Jurkat, Clone E6-1 (cell line): Measurements from ENCODE around the gene ZNF296. TPM values are rescaled to one million over a fixed set of nuclear protein-coding genes. Genes with fewer than 3 reads are reported as not detected.
"Not testable (repeated sequence)": the region's sequence is repeated elsewhere in the genome, so short reads cannot be mapped to it uniquely, and the experiment has no call there.

Source experiments
- DNase-seq: peaks from one replicate; pipeline ENCODE4 v3.0.0-alpha.2; 2011; ENCODE audit warnings: low read depth, low spot score
- H3K4me3 ChIP-seq: 2 replicates; pipeline ENCODE4 v1.5.1; 2011; ENCODE audit warnings: mild to moderate bottlenecking, low read length, control low read depth, moderate library complexity
- polyA plus RNA-seq: library from polyadenylated mRNA; unstranded; fragments of >200 nt; gene quantifications from one replicate; pipeline ENCODE4 v1.2.1, GENCODE V29; 2012; ENCODE audit warnings: missing spikeins; ENCODE audit not compliant: insufficient read length, insufficient read depth

Gene ZNF296
- not detected for polyA plus RNA-seq

DNA sequence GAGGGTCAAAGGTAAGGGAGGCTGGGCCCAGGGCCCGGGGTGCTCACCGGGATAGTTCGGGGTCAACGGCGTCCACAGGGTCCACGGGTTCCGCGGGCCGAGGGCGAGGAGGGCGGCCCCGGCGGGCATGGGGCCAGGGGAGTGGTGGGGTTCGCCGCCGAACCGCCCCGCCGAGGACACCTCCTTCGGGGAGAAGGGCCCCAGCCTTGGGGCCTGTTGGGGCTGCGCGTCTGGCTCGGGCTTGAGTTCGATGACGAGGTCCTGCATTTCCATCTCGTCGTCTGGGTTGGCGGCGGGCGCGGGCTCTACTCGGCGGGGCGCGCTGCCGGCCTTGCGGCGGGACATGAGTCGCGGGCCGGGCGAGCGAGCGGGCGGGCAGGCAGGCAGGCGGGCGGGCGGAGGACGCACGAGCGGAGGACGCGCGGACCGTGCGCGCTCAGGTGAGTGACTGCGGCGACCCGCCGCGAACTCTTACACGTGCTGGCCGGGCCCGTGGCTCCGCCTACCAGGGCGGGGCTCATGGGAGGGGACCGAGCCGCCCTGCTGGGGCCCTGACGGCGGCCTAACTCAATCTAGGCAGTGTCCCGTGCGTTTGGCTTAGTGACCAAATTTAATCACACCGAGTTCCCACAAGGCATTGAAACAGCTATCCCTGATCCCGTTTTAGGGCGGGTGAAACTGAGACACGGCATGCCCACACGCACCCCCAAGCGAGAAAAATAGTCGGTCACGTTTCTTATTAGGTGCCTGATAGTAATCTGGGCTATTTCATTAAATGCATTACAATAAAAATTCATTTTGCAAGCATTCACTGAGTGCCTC, at the start of gene ZNF296:
Gene ZNF296 (minus strand): TSS at position 450 of the 822 bp plus-strand sequence. CDS start 105 bp downstream, at position 345.
- H3K4me3 ChIP-seq = no peak within 1 kb of the TSS
- DNase-seq = no peak

DNA sequence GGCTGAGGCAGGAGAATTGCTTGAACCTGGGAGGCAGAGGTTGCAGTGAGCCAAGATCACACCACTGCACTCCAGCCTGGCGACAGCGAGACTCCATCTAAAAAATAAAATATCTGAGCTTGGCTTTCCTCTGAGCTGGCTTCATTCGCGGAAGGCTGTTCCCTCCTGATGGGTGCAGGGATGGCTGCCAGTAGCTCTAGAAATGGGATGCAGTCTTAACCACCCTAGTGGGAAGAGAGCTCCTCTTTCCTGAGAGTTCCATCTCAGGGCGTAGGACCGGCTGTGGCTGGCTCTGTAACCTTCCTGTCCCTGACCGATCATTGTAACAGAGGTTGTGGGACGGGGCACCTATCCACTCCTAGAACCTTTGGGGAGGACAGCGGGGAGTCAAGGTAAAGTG, 49.1 kb upstream of the ZNF296 start:
- DNase-seq = no peak
- no peak overlapping the region for H3K4me3 ChIP-seq

DNA sequence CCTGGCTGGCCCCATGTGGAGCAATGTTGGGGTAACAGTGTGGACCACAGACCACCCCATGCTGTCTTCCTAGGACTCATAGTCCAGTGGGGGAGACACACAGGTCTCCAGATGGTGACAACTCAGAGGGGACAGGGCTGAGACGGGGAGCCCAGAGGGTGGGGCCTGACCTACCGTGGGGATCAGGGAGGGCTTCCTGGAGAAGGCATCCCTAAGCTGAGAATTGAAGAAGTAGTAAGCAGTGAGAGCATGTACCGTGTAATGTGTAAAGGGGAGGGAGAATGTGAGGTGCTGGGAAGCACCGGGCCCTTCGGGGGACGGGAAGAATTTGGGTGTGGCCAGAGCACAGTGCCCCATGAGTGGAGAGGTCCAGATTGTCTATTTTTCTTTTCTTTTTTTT, 47.7 kb upstream of the ZNF296 start:
- DNase-seq = no peak
- H3K4me3 ChIP-seq = no peak overlapping the region

DNA sequence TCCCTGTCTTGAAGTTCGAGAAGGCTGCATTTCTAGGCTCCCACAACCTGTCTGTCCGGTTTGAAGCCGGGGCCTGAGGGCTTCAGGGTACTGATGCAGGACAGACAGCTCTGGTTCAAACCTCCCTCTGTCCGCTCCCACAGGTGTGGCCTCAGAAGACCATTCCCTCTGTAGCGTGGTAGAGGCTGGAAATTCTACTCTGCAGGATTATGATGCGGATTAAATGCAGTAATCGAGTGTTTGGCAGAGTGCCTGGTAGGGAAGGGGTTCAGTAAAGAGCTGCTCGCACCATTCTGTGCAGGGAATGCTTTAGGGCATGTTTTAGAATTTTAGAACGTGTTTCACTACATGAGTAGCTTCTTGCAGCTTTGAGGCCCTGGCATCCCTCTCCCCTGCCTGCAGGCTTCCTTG, 47.2 kb upstream of the ZNF296 start:
- no peak for DNase-seq
- no peak overlapping the region for H3K4me3 ChIP-seq

DNA sequence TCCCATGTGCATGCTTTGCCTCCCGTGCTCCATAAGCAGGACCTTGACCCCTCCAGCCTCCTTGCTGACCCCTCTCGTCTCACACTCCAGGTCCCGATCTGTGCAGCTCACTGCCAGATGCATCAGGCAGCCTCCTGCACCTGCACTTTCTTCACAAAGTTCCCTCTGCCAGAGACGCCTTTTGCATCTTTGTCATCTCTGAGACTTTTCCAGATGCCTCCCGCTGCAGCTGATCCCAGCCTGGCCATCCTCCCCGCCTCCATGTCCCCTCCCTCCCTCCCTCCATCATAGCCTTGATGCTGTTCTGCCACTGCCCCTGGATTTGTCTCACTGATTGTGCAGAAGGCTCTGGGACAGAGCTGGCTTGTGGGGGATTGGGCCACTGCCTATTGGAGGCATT, 46.6 kb upstream of the ZNF296 start:
- DNase-seq = no peak
- H3K4me3 ChIP-seq = no peak overlapping the region

DNA sequence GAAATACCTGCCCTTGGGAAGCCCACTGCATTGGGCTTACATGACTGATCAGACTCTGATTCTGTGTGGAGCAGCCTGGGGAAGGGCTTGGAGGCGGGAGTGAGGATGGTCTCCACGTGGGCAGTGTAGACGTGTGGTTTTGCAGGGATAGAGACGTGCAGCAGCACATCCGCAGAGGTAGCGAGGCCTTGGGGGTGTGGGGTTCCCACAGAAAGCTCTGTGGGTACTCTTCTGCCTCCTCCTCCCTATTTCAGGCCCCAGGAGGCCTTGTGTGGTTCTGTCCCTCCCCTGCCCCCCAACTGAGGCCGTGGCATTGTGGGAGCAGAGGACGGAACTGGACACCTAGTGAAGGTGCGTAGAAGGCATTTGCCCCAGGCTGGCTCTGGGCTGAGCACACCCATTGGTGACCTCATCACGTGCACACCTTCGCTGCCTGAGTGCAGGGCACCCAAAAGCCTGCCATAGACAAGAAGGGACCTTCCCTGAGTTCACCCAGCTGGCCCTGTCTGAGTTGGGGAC, 45.6 kb upstream of the ZNF296 start:
- no peak overlapping the region for H3K4me3 ChIP-seq
- DNase-seq = no peak

DNA sequence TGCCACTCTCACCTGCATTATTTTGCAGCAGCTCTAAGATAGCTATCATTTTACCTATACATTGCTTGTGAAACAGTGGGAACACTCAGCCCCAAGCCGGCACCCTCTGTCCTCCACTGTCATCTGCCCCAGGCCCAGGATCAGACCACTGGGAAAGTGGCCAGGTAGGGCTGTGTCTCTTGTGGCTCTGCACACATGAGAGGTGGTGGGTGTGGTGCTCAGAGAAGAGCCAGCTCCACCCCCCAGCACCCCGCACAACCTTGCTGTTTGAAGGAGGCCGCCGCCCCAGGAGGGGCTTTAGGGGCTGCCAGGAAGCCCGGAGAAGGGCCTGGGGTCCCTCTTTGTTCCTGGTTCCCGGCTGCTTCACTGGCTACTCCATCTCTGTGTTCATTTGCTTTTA, 43.3 kb upstream of the ZNF296 start:
- no peak for DNase-seq
- H3K4me3 ChIP-seq = no peak overlapping the region

DNA sequence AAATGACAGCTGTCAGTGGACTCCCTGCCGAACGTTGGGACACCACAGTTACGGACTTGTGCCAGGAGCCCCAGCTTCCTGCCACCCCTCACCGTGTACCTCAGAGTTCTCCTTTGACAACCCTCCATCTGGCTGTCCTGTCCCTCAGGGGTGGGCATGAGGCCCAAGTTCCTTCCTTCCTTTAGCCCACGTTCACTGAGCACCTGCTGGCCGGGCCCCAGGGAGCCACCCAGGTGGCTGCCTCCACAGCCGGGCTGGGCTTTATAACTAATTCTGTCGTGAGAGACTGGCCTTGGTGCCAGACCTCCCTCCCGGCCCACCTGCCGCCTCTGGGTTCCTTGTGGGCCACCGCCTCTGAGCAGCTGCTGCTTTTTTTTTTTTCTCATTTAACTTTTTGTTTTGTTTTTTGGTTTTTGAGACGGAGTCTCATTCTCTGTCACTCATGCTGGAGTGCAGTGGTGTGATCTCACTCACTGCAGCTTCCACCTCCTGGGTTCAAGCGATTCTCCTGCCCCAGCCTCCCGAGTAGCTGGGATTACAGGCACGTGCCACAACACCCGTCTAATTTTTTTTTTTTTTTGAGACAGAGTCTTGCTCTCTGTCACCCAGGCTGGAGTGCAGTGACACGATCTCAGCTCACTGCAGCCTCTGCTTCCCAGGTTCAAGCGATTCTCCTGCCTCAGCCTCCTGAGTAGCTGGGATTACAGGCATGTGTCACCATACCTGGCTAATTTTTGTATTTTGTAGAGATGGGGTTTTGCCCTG, 42.5 kb upstream of the ZNF296 start:
- DNase-seq = peak; percentile 47
- H3K4me3 ChIP-seq = peak overlapping the region; percentile 27

DNA sequence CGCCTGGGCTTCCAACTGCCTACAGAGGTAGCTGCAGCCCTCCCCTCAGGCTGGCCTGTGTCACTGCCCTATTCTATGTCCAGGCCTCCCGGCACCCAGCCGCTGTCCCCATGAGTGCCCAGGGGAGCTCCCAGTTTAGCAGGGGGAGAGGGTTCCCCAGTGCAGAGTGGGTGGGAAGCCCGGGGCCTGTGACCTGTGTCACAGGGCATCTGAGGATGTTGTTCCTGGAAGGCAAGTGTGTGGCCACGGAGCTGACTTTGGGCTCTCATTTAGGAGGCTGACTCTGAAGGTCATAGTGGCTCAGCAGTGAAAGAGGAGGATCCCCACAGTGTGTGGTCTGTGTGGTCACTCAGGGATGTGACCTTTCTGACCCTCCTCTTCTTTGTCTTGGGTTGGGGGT, 41.8 kb upstream of the ZNF296 start:
- DNase-seq = no peak

DNA sequence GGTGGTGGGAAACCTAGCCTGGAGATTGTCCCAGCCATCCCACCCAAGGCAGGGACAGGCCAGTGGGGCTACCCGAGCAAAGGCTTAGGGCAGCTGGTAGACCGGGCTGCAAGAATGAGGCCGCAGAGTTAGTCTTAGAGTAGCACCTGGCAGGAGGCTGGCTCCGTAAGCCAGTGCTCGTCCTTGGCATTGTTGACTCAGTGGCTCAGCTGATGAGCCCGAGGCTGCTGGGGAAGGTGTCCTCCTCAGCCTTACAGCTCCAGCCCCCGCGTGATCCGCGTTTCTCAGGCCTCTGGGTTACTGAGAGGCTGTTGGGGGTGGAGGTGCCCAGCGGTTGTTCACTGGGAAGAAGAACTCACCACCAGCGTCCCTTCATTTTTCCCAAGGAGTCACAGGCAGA, 41.4 kb upstream of the ZNF296 start:
- H3K4me3 ChIP-seq = peak overlapping the region; percentile 28
- peak; percentile 15 for DNase-seq

More for the DNA sequence above, 41.8 kb upstream of the ZNF296 start:
- H3K4me3 ChIP-seq = peak overlapping the region; percentile 27

DNA sequence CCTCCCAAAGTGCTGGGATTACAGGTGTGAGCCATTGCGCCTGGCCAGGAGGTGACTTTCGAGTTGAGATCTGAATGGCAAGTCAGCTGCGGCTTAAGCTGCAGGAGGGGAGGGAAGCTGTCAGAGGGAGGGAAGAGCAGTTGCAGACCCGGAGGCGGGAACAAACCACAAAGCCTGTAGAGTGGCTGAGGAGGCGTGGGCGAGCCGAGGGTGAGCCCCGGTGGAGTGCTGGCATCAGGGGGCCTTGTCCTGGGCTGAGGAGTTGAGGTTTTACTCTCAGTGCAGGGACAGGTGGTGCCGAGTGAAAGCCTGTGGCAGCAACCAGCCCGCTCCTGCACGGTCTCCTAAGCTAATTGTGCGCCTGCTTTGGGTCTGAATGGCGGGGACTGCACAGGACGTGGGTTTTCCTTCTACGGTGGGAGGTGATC, 40.9 kb upstream of the ZNF296 start:
- peak overlapping the region; percentile 28 for H3K4me3 ChIP-seq
- DNase-seq = peak; percentile 93

DNA sequence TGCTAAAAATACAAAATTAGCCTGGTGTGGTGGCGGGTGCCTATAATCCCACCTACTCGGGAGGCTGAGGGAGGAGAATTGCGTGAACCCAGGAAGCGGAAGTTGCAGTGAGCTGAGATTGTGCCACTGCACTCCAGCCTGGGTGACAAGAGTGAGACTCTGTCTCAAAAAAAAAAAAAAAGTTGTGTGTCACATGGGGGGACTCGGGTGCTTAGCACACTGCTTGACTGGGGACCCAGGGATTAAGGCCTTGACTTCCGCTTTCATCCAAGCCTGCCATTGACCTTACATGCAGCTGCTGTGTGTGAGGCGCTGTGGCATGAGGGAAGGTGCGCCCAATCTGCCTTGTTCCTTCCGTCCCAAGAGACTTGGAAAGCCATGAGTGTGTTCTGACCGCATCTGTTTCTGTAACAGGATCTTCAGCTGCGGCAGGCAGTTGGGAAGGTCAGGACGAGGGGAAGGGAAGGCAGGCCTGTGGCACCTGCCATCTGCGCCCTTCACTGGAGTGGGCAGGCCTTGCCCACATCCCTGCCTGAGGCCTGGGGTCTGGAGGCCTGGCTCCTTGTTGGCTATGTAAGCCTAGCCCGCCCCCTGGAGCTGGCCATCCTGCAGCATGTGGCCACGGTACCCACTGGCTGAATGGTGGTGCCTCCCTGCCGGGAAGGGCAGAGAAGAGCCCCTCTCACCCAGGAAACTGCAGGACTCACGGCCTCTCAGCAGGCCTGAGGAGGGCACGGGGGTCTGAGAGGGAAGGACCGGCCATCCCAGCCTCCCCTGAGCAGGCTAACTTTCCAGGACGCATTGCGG, 39.7 kb upstream of the ZNF296 start:
- H3K4me3 ChIP-seq = no peak overlapping the region
- DNase-seq = no peak

DNA sequence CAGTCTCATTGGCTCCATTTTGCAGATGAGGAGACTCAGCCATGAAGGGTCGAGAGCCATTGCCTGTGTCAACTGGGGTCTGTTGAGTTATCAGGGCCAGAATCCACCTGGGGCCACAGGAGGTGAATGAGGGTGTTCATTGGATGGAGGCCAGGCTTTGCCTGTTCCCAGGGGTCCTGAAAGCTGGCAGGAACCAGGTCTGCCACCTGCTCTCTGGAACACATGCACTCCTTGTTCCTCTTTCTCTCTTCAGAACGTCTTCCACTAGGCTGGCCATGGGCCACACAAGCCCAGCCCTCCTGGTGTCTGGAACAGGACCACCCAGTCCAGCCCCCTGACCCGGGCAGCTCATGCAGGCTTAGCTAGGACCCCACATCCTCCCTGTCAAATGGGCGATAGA, 37.8 kb upstream of the ZNF296 start:
- DNase-seq = no peak

DNA sequence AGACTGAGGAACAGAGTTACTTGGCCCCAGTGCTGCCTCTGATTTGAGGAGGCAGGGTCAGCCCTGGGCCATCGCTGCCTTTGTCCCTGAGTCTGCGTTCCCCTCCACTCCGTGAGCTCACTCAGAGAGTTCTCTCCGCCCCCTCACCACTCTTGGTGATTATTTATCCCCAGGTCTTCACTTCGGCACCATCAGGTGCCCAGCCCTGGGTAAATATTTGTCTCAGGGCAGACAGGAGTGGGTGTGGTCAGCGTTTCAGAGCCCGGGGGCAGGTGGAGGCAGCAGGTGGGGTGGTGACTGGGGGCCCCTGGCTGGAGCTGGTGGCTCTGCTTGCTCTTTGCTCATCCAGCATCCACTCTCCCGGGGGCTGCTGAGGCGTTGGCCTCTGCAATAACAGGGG, 37.4 kb upstream of the ZNF296 start:
- no peak overlapping the region for H3K4me3 ChIP-seq
- DNase-seq = no peak

More for the DNA sequence above, 37.8 kb upstream of the ZNF296 start:
- no peak overlapping the region for H3K4me3 ChIP-seq

DNA sequence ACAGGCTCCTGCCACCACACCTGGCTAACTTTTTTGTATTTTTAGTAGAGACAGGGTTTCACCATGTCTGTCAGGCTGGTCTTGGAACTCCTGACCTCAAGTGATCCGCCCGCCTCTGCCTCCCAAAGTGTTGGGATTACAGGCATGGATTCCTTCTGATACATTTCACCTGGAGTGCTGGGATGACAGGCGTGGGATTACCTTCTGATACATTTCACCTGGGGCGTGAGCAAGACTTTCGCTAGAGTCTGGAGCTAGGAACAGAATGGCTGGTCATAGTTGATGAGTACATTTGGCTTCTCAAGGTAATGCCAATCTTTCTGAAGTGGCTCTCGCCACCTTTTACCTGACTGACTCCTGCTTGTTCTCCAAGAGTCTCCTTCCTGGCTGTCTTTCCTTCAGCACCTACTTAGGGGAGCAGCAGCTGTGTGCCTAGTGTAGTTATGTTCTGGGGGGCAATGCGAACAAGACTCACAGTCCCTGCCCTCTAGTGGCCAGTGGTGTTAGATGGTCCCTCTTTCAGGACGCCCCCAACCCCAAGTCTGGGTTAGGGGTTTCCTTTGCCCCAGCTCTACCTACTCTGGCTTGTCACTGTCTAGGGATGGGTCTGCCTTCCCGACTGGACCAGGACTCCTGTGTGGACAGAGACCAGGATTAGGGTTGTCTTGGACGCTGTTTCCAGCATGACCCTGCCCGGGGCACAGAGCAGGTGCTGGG, 36.0 kb upstream of the ZNF296 start:
- no peak overlapping the region for H3K4me3 ChIP-seq
- DNase-seq = no peak

DNA sequence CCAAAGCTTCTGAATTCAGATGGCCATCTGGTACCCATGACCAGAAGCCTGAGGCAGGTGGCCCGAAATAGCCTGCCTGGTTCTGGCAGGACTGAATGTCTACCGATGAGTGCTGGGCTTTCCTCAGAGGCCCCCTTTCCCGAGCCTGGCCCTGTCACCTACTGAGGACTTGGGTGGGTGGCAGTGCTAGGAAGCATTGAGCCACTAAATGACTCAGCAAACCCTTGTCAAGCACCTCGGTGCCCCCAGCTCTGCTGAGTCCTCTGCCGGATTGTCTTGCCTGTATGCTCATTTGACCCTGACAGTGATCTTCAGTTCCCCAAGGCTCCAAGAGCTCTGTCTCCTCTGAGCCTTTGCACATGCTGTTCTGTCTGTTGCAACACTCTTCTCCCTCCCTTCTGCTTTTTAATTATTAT, 34.6 kb upstream of the ZNF296 start:
- no peak overlapping the region for H3K4me3 ChIP-seq
- no peak for DNase-seq

DNA sequence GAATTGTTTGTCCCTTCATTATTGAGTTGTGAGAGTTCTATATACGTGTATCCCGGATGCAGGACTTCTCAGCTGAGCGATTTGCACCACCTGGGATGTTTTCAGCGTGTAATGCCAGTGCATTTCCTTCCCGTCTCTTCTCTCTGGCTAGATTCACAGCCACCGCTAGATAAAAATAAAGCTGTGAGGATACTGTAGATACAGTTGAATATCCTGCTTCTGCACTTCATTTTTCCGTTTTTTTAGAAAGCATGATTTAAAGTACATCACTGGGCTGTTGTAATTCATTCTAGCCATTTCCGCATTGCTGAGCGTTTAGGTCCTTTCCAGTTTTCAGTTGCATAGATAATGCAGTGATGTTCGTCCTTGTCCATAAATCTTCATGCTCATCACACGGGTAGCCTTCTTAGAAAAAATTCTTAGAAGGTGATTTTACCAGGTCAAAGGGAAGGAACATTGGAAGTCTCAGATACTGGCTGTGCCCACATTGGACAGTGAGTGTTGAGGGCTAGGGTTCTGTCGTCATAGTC, 31.4 kb upstream of the ZNF296 start:
- DNase-seq = no peak
- H3K4me3 ChIP-seq = no peak overlapping the region

DNA sequence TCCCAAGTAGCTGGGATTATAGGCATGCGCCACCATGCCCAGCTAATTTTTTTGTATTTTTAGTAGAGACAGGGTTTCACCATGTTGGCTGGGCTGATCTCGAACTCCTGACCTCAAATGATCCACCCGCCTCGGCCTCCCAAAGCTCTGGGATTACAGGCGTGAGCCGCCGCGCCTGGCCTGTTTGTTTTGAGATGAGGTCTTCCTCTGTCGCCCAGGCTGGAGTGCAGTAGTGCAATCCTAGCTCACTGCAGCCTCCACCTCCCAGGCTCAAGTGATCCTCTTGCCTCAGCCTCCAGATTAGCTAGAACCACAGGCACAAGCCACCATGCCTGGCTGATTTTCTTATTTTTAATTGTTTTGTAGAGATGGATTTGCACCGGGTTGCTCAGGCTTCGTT, 30.1 kb upstream of the ZNF296 start:
- DNase-seq, H3K4me3 ChIP-seq: not testable (repeated sequence)
